Measurements from ENCODE around the gene TEDDM1. TPM values are rescaled to one million over a fixed set of nuclear protein-coding genes. Genes with fewer than 3 reads are reported as not detected.
A peak's percentile ranks its signal among the peaks of the same experiment; 100 is the strongest.
"Not testable (repeated sequence)": the region's sequence is repeated elsewhere in the genome, so short reads cannot be mapped to it uniquely, and the experiment has no call there.

The TEDDM1 gene, protein sequence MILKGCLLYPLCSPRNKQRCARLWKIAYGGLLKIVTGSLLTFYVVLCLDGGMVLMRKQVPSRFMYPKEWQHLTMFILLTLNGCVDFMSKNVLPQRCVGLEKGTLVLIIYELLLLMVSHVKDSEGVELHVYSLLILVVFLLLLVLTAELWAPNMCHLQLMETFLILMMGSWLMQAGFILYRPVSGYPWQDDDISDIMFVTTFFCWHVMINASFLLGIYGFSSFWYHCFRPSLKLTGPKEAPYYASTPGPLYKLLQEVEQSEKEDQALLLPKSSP
- total RNA-seq (ENCODE audit: insufficient read depth, low replicate concordance): 4.6 TPM

DNA sequence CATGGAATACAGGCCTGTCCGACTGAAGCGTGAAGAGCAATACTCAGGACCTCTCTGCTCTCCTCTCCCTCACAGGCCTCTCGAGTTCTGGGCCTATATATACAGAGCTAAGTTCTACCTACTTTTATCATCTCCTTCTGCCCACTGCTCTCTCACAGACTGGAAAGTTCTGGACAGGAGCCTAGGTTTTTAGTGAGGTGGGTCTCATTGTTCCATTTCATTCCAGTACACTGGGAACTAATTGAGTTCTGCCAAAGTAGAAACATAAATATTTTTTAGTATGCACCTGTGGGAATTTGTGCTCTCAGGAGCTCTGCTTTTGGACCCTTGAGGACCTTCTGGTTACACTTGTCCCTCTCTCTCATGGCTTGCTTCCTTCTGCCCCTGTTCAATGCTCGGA lies at the start of gene TEDDM1:
Gene TEDDM1 (minus strand): TSS at position 101 of the 400 bp plus-strand sequence. CDS start 182 bp downstream, outside the sequence.
- DNase-seq (ENCODE audit: low spot score): no peak

DNA sequence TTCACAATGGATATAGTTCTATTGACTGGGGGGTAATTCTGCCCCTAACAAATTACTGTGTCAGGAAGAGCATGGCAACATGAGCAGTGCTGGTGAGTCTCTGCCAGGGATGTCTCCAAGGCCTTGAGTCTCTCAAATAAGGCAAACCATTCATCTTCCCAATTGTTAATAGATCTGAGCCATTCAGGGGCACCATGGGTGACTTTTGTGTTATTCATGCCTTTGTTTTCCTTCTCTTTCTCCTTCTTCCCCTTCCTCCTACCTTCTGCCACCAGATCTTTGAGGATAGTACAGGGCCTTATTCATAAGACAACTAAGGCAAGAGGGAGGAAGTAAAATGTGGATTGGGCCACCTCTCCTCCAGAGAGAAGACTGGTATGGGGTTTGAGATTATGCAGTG lies 49.6 kb upstream of the TEDDM1 start, which contains the start of gene RGSL1:
Gene RGSL1 (plus strand): TSS at position 60 of the 400 bp plus-strand sequence. CDS start 20 bp downstream, at position 80.
- DNase-seq (ENCODE audit: low spot score): no peak

- DNase-seq (ENCODE audit: low spot score): no peak
These were observed 47.2 kb upstream of the TEDDM1 start for GRCh38 chr1:182447660-182448059.

DNA sequence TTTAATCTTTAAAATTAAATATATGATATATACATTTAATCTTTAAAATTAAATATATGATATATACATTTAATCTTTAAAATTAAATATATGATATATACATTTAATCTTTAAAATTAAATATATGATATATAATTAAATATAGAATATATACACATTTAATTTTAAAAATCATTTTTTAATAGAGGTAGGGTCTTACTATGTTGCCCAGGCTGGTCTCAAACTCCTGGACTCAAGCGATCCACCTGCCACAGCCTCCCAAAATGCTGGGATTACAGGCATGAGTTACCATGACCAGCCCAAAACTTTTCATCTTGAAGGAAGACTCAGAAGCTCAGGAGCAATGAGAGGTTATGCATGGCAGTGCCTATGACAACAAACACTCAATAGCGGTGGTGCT lies 46.7 kb upstream of the TEDDM1 start:
- not testable (repeated sequence) for DNase-seq (ENCODE audit: low spot score)

DNA sequence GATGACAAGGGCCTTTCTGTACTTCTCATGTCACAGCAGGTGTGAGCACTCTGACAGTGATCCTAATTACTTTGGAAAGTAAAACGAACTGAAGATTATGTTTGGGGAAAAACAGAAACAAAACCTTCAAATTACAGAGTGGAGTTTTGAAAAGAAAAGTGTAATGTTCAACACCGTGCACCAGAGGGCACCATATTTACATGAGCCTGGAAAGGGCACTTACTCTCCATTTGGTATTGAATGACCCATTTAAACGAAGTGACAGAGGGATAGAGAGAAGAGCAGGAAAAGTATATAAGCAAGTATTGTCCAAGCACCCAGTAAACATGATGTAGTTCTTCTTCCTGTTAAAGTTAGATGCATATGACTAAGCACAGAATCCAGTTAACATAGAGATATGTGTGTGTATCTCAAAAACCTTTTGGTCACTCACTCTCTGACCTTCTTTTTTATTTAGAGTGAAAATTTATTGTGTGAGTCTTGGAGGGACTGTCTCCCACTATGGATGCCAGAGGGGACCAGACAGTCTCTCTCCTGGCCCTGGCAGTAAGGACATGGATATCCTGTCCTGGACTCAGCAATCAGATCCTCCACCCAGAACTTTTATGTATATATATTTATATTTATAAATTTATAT lies 45.7 kb upstream of the TEDDM1 start:
- peak; percentile 25 for DNase-seq (ENCODE audit: low spot score)

DNA sequence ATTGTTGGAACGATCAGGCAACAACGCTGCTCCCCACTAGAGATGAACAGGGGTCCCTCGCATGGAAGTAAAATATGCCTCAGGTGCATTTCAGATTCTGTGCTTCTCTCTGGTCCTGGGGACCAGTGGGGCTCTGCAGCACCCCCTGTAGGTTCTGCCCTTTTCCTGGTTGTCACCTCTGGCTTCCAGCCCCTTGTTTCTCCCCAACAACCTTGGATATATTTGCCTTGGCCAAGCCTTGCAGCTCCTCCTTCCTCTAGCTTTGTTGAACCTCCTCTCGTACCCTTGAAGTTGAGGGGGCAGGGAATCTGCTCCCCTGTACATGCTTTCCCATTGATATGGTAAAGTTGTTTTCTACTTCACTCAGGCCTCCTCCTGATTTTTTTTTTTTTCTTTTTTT lies 44.0 kb upstream of the TEDDM1 start:
- DNase-seq (ENCODE audit: low spot score): no peak

DNA sequence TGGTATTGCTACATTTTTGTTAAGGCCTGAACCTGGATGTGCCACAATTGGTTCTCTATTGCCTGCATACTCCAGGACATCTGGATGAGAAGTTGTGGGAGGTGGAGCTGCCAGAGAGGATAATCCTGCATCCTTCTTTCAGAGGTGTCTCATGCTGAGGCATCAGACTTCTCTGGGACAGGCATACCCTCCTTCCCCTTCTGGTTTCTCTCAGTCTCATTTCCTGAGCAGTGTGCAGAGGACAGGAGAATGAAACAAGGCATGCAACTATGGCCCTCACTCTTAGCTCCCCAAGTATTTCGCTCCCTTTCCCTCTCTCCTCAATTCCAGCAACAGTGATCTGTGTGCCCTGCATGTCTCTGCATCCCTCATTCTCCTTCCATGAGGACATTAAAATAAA lies 41.9 kb upstream of the TEDDM1 start:
- DNase-seq (ENCODE audit: low spot score): no peak

- no peak for DNase-seq (ENCODE audit: low spot score)
These were observed 41.3 kb upstream of the TEDDM1 start for GRCh38 chr1:182441719-182442118.

GRCh38 chr1:182438326-182438725 lies 37.9 kb upstream of the TEDDM1 start:
- no peak for DNase-seq (ENCODE audit: low spot score)

- DNase-seq (ENCODE audit: low spot score): no peak
These were observed 33.1 kb upstream of the TEDDM1 start for GRCh38 chr1:182433580-182433979.

- DNase-seq (ENCODE audit: low spot score): no peak
These were observed 30.8 kb upstream of the TEDDM1 start for GRCh38 chr1:182431278-182431677.

DNA sequence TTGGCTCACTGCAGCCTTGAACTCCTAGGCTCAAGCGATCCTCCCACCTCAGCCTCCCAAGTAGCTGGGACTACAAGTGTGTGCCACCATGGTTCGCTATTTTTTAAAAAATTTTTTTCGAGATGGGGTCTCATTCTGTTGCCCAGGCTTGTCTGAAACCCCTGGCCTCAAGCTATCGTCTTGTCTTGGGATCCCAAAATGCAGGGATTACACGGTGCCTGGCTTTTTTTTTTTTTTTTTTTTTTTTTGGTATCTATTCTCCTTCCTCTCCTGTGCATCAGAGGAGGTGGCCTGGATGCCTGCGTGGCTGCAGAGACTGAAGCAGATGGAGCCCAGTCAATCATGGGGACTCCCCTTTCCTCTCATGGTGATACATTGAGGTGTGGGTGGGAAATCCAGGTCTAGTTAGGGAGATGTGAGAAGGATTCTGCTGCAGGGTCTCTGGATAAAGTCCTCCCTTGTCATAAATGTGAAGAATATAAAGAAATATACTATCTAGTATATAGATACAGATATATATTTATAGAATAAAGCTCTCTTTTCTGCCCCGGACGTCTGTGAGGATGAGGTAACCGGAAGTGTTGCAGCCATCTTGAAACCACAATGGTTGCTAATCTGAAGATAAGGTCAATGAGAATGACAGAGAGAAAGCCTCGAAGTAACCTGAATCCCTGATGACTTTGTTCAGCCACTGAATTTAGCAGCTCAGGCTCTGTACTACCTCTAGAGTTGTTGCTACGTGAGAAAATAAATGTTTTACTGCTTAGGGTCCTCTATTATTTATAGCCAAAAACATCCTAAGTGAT lies 30.0 kb upstream of the TEDDM1 start:
- no peak for DNase-seq (ENCODE audit: low spot score)

DNA sequence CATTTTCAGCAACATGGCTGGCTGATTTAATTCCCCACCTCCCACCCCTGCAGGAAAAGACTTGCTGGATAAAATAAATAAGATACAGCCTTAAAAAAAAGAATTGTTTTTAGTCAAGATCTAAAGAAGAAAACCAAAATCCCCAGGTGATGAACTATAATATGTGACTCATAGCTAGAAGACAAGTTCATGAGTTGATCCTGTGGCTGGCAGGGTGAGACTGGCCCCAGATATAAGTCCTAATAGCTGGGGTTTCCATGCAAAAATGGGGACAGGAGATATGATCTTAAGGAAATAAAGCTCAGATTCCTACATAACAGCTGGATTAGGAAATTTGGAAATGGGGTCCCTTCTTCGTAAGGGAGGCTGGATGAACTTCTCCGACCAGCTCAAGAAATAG lies 27.6 kb upstream of the TEDDM1 start:
- DNase-seq (ENCODE audit: low spot score): no peak

DNA sequence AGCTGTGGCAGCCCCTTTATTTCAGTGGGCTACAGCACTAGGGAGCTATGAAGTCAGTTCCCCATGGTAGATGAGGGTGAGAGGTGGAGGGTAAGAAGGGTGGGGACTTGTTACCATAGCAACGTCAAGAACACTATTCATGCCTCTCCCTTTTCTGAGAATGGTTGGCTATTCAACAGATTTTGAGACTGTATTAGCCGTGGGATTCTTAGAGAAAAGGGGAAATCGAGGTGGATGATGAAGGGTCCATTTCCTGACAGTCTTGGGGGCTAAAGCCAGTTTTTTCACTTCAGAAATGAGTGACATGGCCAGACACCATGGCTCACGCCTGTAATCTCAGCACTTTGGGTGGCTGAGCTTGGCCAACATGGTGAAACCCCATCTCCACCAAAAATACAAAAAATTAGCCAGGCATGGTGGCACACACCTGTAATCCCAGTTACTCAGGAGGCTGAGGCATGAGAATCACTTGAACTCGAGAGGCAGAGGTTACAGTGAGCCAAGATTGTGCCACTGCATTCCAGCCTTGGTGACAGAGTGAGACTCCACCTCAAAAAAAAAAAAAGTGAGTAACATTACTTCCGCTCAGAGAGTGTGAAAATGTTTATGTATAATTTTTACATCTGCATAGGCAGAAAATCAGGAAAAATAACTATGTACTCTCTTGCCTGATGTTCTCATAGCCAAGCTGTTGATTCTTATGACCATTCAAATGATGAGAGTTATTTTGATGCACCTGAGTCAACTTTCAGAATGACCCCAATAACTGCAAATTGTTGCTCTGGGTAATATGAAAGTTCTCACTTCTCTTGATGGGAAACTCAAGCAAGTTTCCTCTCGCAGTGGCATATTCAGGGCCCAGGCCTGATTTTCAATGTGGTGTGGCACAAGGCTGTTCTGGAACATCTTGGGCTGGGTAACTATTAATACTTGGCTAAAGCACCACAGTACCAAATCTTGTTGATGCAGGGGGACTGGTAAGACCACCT lies 26.3 kb upstream of the TEDDM1 start:
- no peak for DNase-seq (ENCODE audit: low spot score)

GRCh38 chr1:182415789-182416188 lies 15.3 kb upstream of the TEDDM1 start:
- no peak for DNase-seq (ENCODE audit: low spot score)

GRCh38 chr1:182413969-182414368 lies 13.5 kb upstream of the TEDDM1 start:
- DNase-seq (ENCODE audit: low spot score): no peak

- no peak for DNase-seq (ENCODE audit: low spot score)
These were observed 13.0 kb upstream of the TEDDM1 start for GRCh38 chr1:182413486-182413885.

DNA sequence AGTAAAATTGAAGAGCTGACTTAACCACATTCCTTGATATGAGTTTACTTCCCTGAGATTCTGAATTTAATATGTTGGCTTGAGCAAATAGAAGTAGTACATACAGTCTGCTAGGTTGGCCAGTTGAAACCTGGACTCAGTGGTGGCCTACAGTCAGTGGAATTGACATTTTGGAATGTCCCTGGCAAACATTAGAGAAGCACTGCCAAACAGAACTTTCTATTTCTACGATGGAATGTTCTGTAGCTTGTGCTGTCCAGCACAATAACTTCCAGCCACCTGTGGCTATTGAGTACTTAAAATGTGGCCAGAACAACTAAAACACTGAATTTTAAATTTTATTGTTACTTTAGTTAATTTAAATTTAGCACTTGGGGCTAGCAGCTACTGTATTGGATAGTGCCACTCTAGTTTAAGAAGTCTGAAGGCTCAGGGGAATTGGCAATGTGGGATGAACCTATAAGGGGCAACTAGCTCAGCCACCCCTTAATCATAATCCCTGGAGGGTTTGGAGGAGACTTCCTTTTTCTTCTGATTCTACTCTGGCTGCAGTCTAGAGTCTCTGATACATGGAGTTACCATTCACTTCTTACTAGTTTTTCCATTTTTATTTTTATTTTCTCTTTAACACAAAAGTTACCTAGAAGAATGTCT lies 10.3 kb upstream of the TEDDM1 start:
- DNase-seq (ENCODE audit: low spot score): no peak

DNA sequence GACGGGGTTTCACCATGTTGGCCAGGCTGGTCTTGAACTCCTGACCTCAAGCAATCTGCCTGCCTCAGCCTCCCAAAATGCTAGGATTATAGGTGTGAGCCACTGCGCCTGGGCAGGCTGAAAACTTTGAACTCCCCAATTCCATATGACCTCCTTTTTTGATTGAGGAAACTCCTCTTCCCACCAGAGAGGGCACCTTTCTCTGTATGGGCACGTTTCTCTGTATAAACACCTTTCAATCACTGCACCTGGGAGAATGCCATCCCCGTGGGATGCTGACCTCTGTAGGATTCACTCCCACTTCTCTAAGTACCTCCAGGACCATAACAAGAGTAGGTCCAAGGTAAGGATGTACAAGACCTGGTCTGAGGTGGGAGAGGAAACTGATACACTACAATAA lies 9.7 kb upstream of the TEDDM1 start:
- DNase-seq (ENCODE audit: low spot score): no peak

- no peak for DNase-seq (ENCODE audit: low spot score)
These were observed 8.1 kb upstream of the TEDDM1 start for GRCh38 chr1:182408435-182409075.

Measured in umbilical cord (tissue), 2 donors.